NCI-H2107 (cell line): Measurements from ENCODE around the gene NOS1AP.
A peak's percentile ranks its signal among the peaks of the same experiment; 100 is the strongest.
"Not testable (repeated sequence)": the region's sequence is repeated elsewhere in the genome, so short reads cannot be mapped to it uniquely, and the experiment has no call there.

Source experiments
- DNase-seq: peaks from one replicate; lab custom pipeline; 2025; lab: John Stamatoyannopoulos, UW

Gene NOS1AP

DNA sequence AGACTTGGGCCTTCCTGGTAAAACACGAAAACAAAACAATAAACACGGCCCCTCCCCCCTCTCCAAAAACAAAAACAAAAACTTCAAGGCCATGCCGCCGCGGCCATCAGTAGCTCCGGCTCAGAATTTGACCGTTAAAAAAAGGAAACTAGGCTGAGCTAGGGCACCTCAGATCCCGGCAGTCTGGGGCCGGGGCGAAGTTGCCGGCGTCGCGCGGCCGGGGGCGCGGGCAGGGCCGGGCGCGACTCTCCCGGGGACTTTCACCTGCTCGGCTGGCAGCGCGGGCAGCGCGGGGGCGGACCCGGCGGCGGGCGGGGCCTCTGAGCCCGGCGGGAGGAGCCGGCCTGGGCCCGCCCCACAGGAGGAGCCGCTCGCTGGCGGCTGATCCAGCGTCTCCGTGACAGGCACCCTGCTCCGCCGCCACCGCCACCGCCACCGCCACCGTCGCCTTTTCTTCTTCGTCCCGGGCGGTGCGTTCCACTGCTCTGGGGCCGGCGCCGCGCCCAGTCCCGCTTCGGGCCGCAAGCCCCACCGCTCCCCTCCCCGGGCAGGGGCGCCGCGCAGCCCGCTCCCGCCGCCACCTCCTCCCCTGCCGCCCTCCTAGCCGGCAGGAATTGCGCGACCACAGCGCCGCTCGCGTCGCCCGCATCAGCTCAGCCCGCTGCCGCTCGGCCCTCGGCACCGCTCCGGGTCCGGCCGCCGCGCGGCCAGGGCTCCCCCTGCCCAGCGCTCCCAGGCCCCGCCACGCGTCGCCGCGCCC is at the start of gene NOS1AP:
Gene NOS1AP, plus strand, starts transcription at position 358 of the 760 bp plus-strand sequence. CDS start 487 bp downstream, outside the sequence.
- DNase-seq, result peak; percentile 84

- DNase-seq, result no peak
Observed at GRCh38 chr1:162020150-162020549, 49.3 kb upstream of the NOS1AP start.

DNA sequence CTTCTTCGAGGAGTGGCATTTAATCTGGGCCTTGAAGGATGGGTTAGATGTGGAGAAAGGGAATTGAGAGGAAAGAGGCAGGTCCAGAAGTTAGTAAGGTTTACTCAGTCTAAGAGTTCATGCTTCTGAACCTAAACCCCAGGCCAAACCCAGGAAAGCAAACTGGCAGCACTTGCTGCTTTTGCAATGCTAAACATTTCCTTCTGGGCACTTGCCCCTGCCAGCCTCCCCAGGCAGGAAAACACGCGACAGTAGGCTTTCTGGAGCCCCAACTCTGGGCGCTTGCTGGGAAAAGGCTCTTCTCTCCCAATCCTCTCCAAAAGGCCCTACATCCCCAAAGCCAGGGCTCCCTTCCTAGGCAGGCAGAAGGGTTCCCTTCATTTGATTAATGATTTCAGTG is 48.4 kb upstream of the NOS1AP start:
- no peak for DNase-seq

DNA sequence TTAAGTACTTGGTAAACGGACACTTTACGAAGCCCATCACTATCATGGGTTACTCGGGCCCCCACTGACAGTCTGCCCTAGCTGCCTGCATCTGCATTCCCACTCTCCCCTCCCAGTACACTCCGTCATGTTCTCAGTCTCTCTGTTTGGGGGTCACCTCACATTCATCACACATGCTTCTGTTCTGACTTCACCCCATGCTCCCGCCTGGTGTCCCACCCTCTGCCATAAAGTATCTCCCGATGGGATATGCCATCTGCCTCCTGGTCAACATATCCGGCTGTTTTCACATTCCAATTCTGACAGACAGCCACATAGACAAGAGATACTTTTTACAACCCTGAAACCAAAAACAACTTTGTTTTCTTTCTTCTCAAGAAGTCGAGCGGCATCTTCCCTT is 46.9 kb upstream of the NOS1AP start:
- DNase-seq, result no peak

DNA sequence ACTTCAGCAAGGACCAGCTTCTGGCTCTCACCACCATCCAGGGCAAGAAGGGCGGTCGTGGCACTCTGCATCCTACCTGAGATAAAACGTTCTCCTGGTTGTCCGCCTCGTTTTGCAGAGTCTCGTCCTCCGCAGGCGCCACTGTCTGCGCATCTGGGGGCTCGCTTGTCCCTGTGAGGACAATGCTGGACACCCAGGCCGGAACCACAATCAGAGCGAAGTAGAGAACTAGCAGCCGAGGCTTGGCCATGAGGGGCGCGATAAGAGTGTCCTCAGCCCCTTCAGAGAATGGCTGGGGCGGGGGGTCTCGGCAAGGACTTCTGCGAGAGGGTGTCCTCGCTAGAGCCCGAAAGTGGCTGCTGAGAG is 46.3 kb upstream of the NOS1AP start:
- DNase-seq, result no peak

- DNase-seq, result peak; percentile 30
Observed at GRCh38 chr1:162023547-162024501, 45.7 kb upstream of the NOS1AP start, which contains the start of gene OLFML2B. Gene OLFML2B (minus strand): TSS chr1:162023869. CDS start chr1:162023430, 439 bp downstream.

- no peak for DNase-seq
Observed at GRCh38 chr1:162025541-162025940, 44.0 kb upstream of the NOS1AP start.

GRCh38 chr1:162026881-162027280 is 42.6 kb upstream of the NOS1AP start:
- DNase-seq, result no peak

DNA sequence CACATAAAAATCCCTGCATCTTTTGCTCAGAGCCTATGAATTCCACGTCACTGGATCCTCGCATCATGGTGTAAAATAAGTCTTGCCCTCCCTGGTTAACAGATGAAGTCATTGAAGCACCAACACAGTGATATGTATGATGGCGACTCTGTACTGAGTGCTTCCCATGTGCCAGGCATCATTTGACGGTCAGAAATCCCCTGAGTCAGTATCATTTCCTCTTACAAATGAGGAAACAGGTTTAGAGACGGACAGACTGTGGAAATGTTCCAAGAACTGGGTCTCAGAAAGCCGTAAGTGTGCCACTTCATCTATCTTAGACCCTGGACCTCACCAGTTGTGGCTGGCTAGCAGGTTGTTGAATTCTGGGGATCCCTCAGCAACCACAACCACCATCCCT is 40.8 kb upstream of the NOS1AP start:
- no peak for DNase-seq

DNA sequence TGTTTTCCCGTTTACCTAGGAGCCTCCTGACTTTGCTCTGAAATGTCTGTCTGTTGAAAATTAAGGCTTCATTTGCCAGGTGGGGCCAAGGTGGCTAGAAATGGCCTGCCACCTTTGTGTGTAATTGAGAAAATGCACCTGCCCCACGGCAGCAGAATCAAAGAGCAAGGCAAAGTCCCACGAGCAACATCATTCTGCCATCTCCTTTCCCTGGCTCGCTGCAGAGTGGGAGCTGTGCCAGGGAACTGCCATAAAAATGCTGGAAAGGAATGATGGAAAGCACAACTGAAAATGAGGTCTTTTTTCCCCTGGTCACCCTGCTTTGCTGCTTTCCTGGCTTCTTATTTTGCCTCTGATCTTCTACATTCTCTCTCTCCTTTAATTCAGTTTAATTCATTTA is 40.3 kb upstream of the NOS1AP start:
- DNase-seq, result no peak

GRCh38 chr1:162030759-162031280 is 38.7 kb upstream of the NOS1AP start:
- DNase-seq, result no peak

GRCh38 chr1:162033428-162033827 is 36.1 kb upstream of the NOS1AP start:
- no peak for DNase-seq

- no peak for DNase-seq
Observed at GRCh38 chr1:162035241-162035640, 34.2 kb upstream of the NOS1AP start.

- DNase-seq, result no peak
Observed at GRCh38 chr1:162036163-162036562, 33.3 kb upstream of the NOS1AP start.

- DNase-seq, result no peak
Observed at GRCh38 chr1:162038624-162039023, 30.9 kb upstream of the NOS1AP start.

- no peak for DNase-seq
Observed at GRCh38 chr1:162040001-162040400, 29.5 kb upstream of the NOS1AP start.

DNA sequence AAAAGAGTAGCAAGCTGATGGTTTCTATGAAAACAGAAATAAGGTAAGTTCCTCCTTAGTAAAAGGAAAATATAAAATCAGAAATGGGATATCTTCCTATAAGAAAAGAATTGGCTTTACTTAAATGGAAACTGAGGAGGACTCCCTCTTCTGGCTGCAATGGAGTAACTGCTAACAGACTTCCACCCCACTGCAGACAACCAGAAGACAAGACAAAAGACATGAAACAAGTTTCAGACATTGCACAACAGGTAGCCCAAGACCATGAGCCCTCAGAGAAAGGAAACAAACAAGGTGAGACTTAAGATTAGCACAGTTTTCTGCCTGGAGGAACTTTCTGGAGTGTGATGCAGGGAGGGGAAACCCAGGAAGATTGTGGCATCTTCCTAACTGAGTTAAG is 28.8 kb upstream of the NOS1AP start:
- no peak for DNase-seq

DNA sequence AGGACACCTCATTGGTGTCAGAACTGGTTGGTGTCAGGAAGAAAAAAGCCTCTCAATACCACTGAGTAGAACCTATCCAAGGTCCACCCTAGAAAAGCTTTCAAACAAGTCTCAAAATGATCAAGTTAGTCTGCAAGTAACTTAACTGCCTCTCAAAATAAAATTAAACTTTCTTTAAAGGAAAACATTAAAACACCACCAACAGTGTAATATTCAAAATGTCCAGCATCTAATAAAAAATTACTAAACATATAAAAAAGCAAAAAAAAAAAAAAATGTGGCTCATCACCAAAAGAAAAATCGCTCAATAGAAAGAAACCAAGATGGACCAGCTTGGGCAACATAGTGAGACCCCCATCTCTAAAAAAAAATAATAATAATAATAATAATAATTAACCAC is 27.1 kb upstream of the NOS1AP start:
- DNase-seq, result no peak

- DNase-seq, result no peak
Observed at GRCh38 chr1:162046921-162047320, 22.6 kb upstream of the NOS1AP start.

DNA sequence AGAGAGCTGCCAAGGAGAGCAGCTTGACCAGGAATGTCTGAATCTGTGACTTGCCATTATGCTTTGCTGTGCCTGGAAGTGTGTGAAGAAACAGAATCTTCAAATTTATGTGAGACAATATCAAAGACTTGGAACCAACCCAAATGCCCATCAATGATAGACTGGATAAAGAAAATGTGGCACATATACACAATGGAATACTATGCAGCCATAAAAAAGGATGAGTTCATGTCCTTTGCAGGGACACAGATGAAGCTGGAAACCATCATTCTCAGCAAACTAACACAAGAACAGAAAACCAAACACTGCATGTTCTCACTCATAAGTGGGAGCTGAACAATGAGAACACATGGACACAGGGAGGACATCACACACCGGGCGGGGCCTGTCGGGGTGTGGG is 15.5 kb upstream of the NOS1AP start:
- DNase-seq, result not testable (repeated sequence)

GRCh38 chr1:162055062-162055461 is 14.4 kb upstream of the NOS1AP start:
- DNase-seq, result no peak

- DNase-seq, result peak; percentile 65
Observed at GRCh38 chr1:162056043-162056442, 13.4 kb upstream of the NOS1AP start.

DNA sequence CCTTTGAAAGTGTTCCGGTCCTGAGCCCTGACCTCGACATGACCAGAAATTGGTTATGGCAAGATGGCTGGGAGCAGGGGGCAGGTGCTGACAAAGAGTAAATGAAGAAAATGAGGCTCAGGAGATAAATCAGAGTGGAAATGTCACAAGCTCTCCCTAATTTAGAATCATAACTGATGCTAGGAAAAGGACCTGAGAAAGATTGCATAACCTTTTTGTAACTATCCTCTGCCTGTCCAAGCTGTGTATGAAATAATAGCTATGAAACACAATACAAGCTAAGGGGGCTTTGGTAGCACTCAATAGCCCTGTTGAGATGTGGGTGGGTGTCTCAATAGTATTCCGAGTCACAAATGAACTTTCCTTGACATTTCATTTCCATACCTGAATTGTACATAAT is 12.9 kb upstream of the NOS1AP start:
- no peak for DNase-seq
